DND-41 (cell line): Measurements from ENCODE around the gene ZSCAN22.

Source experiments
- ATAC-seq: fragments of 200-7000 bp; cut with Tn5 transposase; 3 replicates; pipeline ENCODE4 v1.9.1; 2021; ENCODE audit warnings: low read depth; ENCODE audit not compliant: insufficient read depth
- DNase-seq: peaks from one replicate; pipeline ENCODE4 v3.0.0-alpha.2; 2020
- H2AFZ ChIP-seq: 2 replicates; pipeline ENCODE4 v1.6.0; 2012; ENCODE audit warnings: low read depth, low read length
- H3K27ac ChIP-seq: 2 replicates; pipeline ENCODE4 v1.5.1; 2012; ENCODE audit warnings: low read length, inconsistent platforms
- H3K27me3 ChIP-seq: fragments of 200-600 bp; sonication (generic); 2 replicates; pipeline ENCODE4 v1.6.0; 2012; ENCODE audit warnings: low read length, mild to moderate bottlenecking, inconsistent platforms; ENCODE audit not compliant: insufficient read depth, poor library complexity
- H3K36me3 ChIP-seq: 2 replicates; pipeline ENCODE4 v1.5.1; 2012; ENCODE audit warnings: low read length, inconsistent platforms; ENCODE audit not compliant: insufficient read depth
- H3K4me1 ChIP-seq: 2 replicates; pipeline ENCODE4 v1.5.1; 2012; ENCODE audit warnings: mild to moderate bottlenecking, low read length; ENCODE audit not compliant: insufficient read depth
- H3K4me2 ChIP-seq: 2 replicates; pipeline ENCODE4 v1.6.0; 2012; ENCODE audit warnings: mild to moderate bottlenecking, moderate library complexity, low read length, inconsistent platforms; ENCODE audit not compliant: insufficient read depth
- H3K4me3 ChIP-seq, 2 experiments: fragments of 200-600 bp in 1 of 2; shearing (Covaris generic) in 1 of 2; 2 replicates each; pipeline ENCODE4 v1.5.1; 2012 to 2016; ENCODE audit warnings: inconsistent platforms in 2 of 2, low read length in 2 of 2, mild to moderate bottlenecking in 2 of 2, low read depth in 1 of 2, moderate library complexity in 1 of 2
- H3K79me2 ChIP-seq: 2 replicates; pipeline ENCODE4 v1.6.0; 2012; ENCODE audit warnings: low read length, inconsistent platforms; ENCODE audit not compliant: insufficient read depth
- H3K9ac ChIP-seq: 2 replicates; pipeline ENCODE4 v1.6.0; 2012; ENCODE audit warnings: low read depth, mild to moderate bottlenecking, inconsistent platforms, low read length, moderate library complexity
- H3K9me3 ChIP-seq: 2 replicates; pipeline ENCODE4 v1.5.1; 2012; ENCODE audit warnings: low read length, moderate library complexity, mild to moderate bottlenecking, inconsistent platforms; ENCODE audit not compliant: insufficient read depth, severe bottlenecking
- H4K20me1 ChIP-seq: 2 replicates; pipeline ENCODE4 v1.6.0; 2012; ENCODE audit warnings: low read length; ENCODE audit not compliant: insufficient read depth
- EZH2 ChIP-seq: IDR thresholded peaks from 3 replicates; pipeline ENCODE4 v1.6.1; 2012; ENCODE audit warnings: borderline replicate concordance, low read depth, mild to moderate bottlenecking, moderate library complexity, low read length, inconsistent platforms; ENCODE audit not compliant: severe bottlenecking
- TF ChIP-seq, protein P1 (sequence below): IDR thresholded peaks from 2 replicates; pipeline ENCODE4 v1.5.1; 2012; ENCODE audit warnings: borderline replicate concordance, low read length, moderate library complexity, mild to moderate bottlenecking; ENCODE audit not compliant: poor library complexity, severe bottlenecking; ENCODE audit errors: extremely low read depth

The ZSCAN22 gene

DNA sequence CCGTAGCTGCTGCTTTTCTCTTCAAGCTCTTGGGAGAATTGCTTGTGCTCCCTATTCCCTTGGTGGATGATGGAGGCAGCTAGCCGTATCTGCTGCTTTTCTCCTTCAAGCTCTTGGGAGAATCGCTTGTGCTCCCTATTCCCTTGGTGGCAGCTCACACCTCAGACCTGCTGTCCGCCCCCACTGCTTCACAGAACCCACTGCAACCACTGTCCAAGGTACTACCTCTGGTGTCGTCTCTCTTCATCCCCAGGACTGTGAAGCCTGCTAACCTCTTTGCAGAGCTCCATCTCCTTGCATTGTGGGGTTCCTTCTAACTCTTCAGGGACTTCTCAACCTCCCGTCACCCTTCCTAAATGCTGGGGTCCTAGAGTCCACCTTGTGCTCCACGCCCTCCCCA lies 26.2 kb upstream of the ZSCAN22 start:
- H4K20me1 ChIP-seq = no peaks in the 10 kb centered on the region; the same call in 1 of the 2 replicates
- no peak for ATAC-seq

DNA sequence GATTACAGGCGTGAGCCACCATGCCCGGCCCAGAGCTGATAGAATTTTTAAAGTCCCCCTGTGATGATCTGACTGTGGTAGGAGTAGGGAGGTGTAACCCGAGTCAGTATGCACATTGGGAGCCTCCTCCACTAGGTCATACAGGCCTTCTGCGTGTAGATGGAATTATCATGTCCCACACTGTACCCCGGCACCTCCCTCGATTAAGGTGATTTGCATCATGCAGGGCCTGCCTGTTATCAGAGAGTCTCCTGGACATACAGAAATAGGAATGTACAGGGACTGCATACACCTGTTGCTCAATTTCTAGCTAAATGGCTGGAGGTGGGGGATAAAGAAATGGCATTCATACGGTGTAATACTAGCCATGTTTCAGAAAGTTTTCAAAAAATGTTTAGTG lies 22.5 kb upstream of the ZSCAN22 start:
- H2AFZ ChIP-seq = peak overlapping the region; percentile 90
- peaks cover 65% of the 10 kb centered on the region for H3K79me2 ChIP-seq
- peaks cover 59% of the 10 kb centered on the region for H3K36me3 ChIP-seq
- H3K4me2 ChIP-seq = peak overlapping the region; percentile 72
- H3K4me1 ChIP-seq = peaks cover 35% of the 10 kb centered on the region
- peak overlapping the region in 1 of 2 experiments; percentile 83; a peak in 1 of 4 replicates for H3K4me3 ChIP-seq
- no peaks in the 10 kb centered on the region for H3K9me3 ChIP-seq
- no peak for TF ChIP-seq EZH2
- TF ChIP-seq, protein P1, sequence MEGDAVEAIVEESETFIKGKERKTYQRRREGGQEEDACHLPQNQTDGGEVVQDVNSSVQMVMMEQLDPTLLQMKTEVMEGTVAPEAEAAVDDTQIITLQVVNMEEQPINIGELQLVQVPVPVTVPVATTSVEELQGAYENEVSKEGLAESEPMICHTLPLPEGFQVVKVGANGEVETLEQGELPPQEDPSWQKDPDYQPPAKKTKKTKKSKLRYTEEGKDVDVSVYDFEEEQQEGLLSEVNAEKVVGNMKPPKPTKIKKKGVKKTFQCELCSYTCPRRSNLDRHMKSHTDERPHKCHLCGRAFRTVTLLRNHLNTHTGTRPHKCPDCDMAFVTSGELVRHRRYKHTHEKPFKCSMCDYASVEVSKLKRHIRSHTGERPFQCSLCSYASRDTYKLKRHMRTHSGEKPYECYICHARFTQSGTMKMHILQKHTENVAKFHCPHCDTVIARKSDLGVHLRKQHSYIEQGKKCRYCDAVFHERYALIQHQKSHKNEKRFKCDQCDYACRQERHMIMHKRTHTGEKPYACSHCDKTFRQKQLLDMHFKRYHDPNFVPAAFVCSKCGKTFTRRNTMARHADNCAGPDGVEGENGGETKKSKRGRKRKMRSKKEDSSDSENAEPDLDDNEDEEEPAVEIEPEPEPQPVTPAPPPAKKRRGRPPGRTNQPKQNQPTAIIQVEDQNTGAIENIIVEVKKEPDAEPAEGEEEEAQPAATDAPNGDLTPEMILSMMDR = no peak
- H3K27ac ChIP-seq = peak overlapping the region; percentile 92
- H4K20me1 ChIP-seq = peaks cover 14% of the 10 kb centered on the region; the same call in 1 of the 2 replicates
- no peak for ATAC-seq
- H3K27me3 ChIP-seq = no peaks in the 10 kb centered on the region
- no peak for DNase-seq
- H3K9ac ChIP-seq = peak overlapping the region; percentile 80

More for the DNA sequence above, 26.2 kb upstream of the ZSCAN22 start:
- H2AFZ ChIP-seq = no peak overlapping the region
- no peak overlapping the region for H3K4me2 ChIP-seq
- TF ChIP-seq, protein P1 = no peak
- no peak for TF ChIP-seq EZH2
- peaks cover 14% of the 10 kb centered on the region for H3K4me1 ChIP-seq
- no peak overlapping the region for H3K4me3 ChIP-seq
- H3K9ac ChIP-seq = no peak overlapping the region
- no peak overlapping the region for H3K27ac ChIP-seq
- H3K79me2 ChIP-seq = peaks cover 47% of the 10 kb centered on the region
- DNase-seq = no peak
- H3K36me3 ChIP-seq = peaks cover 52% of the 10 kb centered on the region
- no peaks in the 10 kb centered on the region for H3K9me3 ChIP-seq
- H3K27me3 ChIP-seq = no peaks in the 10 kb centered on the region

DNA sequence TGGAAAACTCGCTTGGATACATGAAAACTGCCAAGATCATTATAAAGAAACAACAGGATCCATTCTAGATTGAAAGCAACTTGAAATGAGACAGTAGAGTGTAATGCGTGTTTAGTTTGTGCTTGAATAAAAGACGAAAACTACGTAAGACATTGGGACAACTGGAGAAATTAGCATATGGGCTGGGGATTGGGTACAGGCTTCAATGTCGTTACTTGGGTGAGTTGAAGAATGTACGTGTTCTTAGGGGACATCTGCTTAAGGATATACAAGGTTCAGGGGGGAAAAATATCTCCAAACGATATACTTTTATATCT lies 22.1 kb upstream of the ZSCAN22 start:
- H3K27ac ChIP-seq = peak overlapping the region; percentile 92
- H3K27me3 ChIP-seq = no peaks in the 10 kb centered on the region
- H3K36me3 ChIP-seq = peaks cover 62% of the 10 kb centered on the region
- H3K9me3 ChIP-seq = no peaks in the 10 kb centered on the region
- H3K79me2 ChIP-seq = peaks cover 70% of the 10 kb centered on the region
- H3K4me2 ChIP-seq = peak overlapping the region; percentile 72
- DNase-seq = no peak
- H3K4me1 ChIP-seq = peaks cover 35% of the 10 kb centered on the region
- peak overlapping the region; percentile 4 to 83; a peak in 3 of 4 replicates for H3K4me3 ChIP-seq
- peak; percentile 28 for ATAC-seq
- H4K20me1 ChIP-seq = peaks cover 16% of the 10 kb centered on the region; the same call in 1 of the 2 replicates
- peak overlapping the region; percentile 90 for H2AFZ ChIP-seq
- no peak for TF ChIP-seq EZH2
- TF ChIP-seq, protein P1 = no peak
- H3K9ac ChIP-seq = peak overlapping the region; percentile 80
